IMR-90 (cell line): ENCODE measurements around the gene DIAPH1. TPM values are rescaled to one million over a fixed set of nuclear protein-coding genes. Genes with fewer than 3 reads are reported as not detected.

Source experiments
- ATAC-seq: fragments of 200-7000 bp; cut with Tn5 transposase; 2 replicates; pipeline ENCODE4 v1.9.1; 2020; ENCODE audit warnings: low read depth, mild to moderate bottlenecking, moderate library complexity
- BruUV-seq: library from RNA; stranded (reverse); fragments of 400-500 nt; replicated peaks from 2 replicates; lab custom pipeline; 2021; lab: Mats Ljungman, UMichigan
- CTCF ChIA-PET: fragments of 300-600 bp; formaldehyde crosslinking; extraction: SDS; loops from one replicate; lab custom pipeline; 2021; ENCODE audit warnings: antibody characterized with exemption; lab: Yijun Ruan, JAX
- POLR2A ChIA-PET: fragments of 300-600 bp; sonication (Branson Sonifier 250); formaldehyde crosslinking; loops from one replicate; lab custom pipeline; 2022; ENCODE audit warnings: antibody characterized with exemption; ENCODE audit not compliant: unreplicated experiment; lab: Charles Lee
- DNase-seq: peaks from one replicate; pipeline ENCODE4 v3.0.0; 2013
- H2AFZ ChIP-seq: replicated peaks from 2 replicates; pipeline ENCODE3; 2013; ENCODE audit warnings: low read length, mild to moderate bottlenecking; ENCODE audit not compliant: poor library complexity
- H2AK5ac ChIP-seq: 2 replicates; pipeline ENCODE4 v1.6.1; 2013; ENCODE audit warnings: low read depth, low read length, inconsistent platforms
- H2AK9ac ChIP-seq: replicated peaks from 2 replicates; pipeline ENCODE3; 2013; ENCODE audit warnings: mild to moderate bottlenecking, low read depth, low read length, moderate library complexity; ENCODE audit not compliant: poor library complexity
- H2BK120ac ChIP-seq: 2 replicates; pipeline ENCODE4 v1.6.1; 2013; ENCODE audit warnings: low read depth, low read length, inconsistent platforms
- H2BK15ac ChIP-seq: 3 replicates; pipeline ENCODE4 v1.6.1; 2013; ENCODE audit warnings: low read depth, low read length, inconsistent platforms
- H2BK20ac ChIP-seq: 2 replicates; pipeline ENCODE4 v1.6.1; 2013; ENCODE audit warnings: low read depth, mild to moderate bottlenecking, inconsistent platforms, low read length, moderate library complexity
- H2BK5ac ChIP-seq: 2 replicates; pipeline ENCODE4 v1.6.1; 2013; ENCODE audit warnings: mild to moderate bottlenecking, low read depth, low read length, inconsistent platforms; ENCODE audit not compliant: poor library complexity, severe bottlenecking
- H3K14ac ChIP-seq: replicated peaks from 2 replicates; pipeline ENCODE4 v1.6.1; 2013; ENCODE audit warnings: low read depth, low read length, inconsistent platforms
- H3K18ac ChIP-seq: 2 replicates; pipeline ENCODE4 v1.6.1; 2013; ENCODE audit warnings: low read depth, low read length, control low read depth
- H3K23ac ChIP-seq: 2 replicates; pipeline ENCODE4 v1.6.1; 2013; ENCODE audit warnings: low read depth, low read length, inconsistent platforms
- H3K27ac ChIP-seq: 2 replicates; pipeline ENCODE4 v1.5.1; 2013; ENCODE audit warnings: mild to moderate bottlenecking, control low read depth, low read length; ENCODE audit not compliant: insufficient read depth
- H3K27me3 ChIP-seq: 2 replicates; pipeline ENCODE4 v1.6.1; 2013; ENCODE audit warnings: low read length; ENCODE audit not compliant: control insufficient read depth, insufficient read depth
- H3K36me3 ChIP-seq: 2 replicates; pipeline ENCODE4 v1.6.1; 2013; ENCODE audit warnings: low read length, mixed read lengths; ENCODE audit not compliant: control insufficient read depth, insufficient read depth
- H3K4ac ChIP-seq: 2 replicates; pipeline ENCODE4 v1.6.1; 2013; ENCODE audit warnings: low read depth, low read length, inconsistent platforms
- H3K4me1 ChIP-seq: 2 replicates; pipeline ENCODE4 v1.6.1; 2013; ENCODE audit warnings: low read length, mixed read lengths; ENCODE audit not compliant: control insufficient read depth, insufficient read depth
- H3K4me2 ChIP-seq: 2 replicates; pipeline ENCODE4 v1.6.1; 2013; ENCODE audit warnings: low read depth, mild to moderate bottlenecking, control low read depth, low read length, moderate library complexity
- H3K4me3 ChIP-seq: 2 replicates; pipeline ENCODE4 v1.5.1; 2013; ENCODE audit warnings: low read depth, mild to moderate bottlenecking, control low read depth, low read length, moderate library complexity; ENCODE audit not compliant: insufficient read depth
- H3K56ac ChIP-seq: 2 replicates; pipeline ENCODE4 v1.6.1; 2013; ENCODE audit warnings: low read length, inconsistent platforms; ENCODE audit not compliant: insufficient read depth; ENCODE audit errors: extremely low read depth
- H3K79me1 ChIP-seq, 2 experiments: 2 replicates each; pipeline ENCODE4 v1.6.1; 2013; ENCODE audit warnings: low read length in 2 of 2, inconsistent platforms in 1 of 2, low read depth in 1 of 2
- H3K9ac ChIP-seq: 2 replicates; pipeline ENCODE4 v1.6.1; 2013; ENCODE audit warnings: low read depth, low read length, control low read depth
- H3K9me1 ChIP-seq: 2 replicates; pipeline ENCODE4 v1.6.1; 2013; ENCODE audit warnings: low read length, inconsistent platforms; ENCODE audit not compliant: insufficient read depth
- H3K9me3 ChIP-seq: 2 replicates; pipeline ENCODE4 v1.6.1; 2013; ENCODE audit warnings: low read length; ENCODE audit not compliant: control insufficient read depth, insufficient read depth
- H4K20me1 ChIP-seq: 2 replicates; pipeline ENCODE4 v1.6.1; 2013; ENCODE audit warnings: low read length, inconsistent platforms; ENCODE audit not compliant: insufficient read depth
- H4K5ac ChIP-seq: 2 replicates; pipeline ENCODE4 v1.6.1; 2013; ENCODE audit warnings: mild to moderate bottlenecking, low read depth, low read length, control low read depth
- H4K8ac ChIP-seq, 2 experiments: 2 replicates each; pipeline ENCODE4 v1.6.1; 2013; ENCODE audit warnings: low read depth in 2 of 2, low read length in 2 of 2, control low read depth in 1 of 2, inconsistent platforms in 1 of 2
- H4K91ac ChIP-seq: 2 replicates; pipeline ENCODE4 v1.6.1; 2013; ENCODE audit warnings: low read depth, low read length, inconsistent platforms; ENCODE audit not compliant: insufficient read depth
- BHLHE40 ChIP-seq: fragments of 150-350 bp; IDR thresholded peaks from 2 replicates; pipeline ENCODE4 v1.6.1; 2016; ENCODE audit warnings: mild to moderate bottlenecking, low read depth, low read length
- CEBPB ChIP-seq: IDR thresholded peaks from 2 replicates; pipeline ENCODE4 v1.6.1; 2012; ENCODE audit warnings: low read depth, low read length, improper control_type of control experiment
- CHD1 ChIP-seq: IDR thresholded peaks from 2 replicates; pipeline ENCODE4 v1.6.1; 2012; ENCODE audit warnings: low read depth, low read length, improper control_type of control experiment
- ELK1 ChIP-seq: fragments of 150-350 bp; IDR thresholded peaks from 2 replicates; pipeline ENCODE4 v1.6.1; 2016; ENCODE audit warnings: low read depth, mild to moderate bottlenecking, low read length, moderate library complexity, borderline replicate concordance
- FOS ChIP-seq: fragments of 150-350 bp; IDR thresholded peaks from 2 replicates; pipeline ENCODE4 v1.6.1; 2016; ENCODE audit warnings: low read depth, low read length
- MAFK ChIP-seq: IDR thresholded peaks from 2 replicates; pipeline ENCODE4 v1.6.1; 2012; ENCODE audit warnings: low read depth, low read length, improper control_type of control experiment
- MAZ ChIP-seq: IDR thresholded peaks from 2 replicates; pipeline ENCODE4 v1.6.1; 2012; ENCODE audit warnings: low read depth, mild to moderate bottlenecking, low read length, improper control_type of control experiment, moderate library complexity, borderline replicate concordance
- MXI1 ChIP-seq: IDR thresholded peaks from 2 replicates; pipeline ENCODE4 v1.6.1; 2012; ENCODE audit warnings: low read depth, mild to moderate bottlenecking, low read length, moderate library complexity, borderline replicate concordance
- NFE2L2 ChIP-seq: fragments of 150-350 bp; IDR thresholded peaks from 2 replicates; pipeline ENCODE4 v1.6.1; 2016; ENCODE audit warnings: low read depth, mild to moderate bottlenecking, low read length
- POLR2A ChIP-seq: IDR thresholded peaks from 2 replicates; pipeline ENCODE4 v1.6.1; 2012; ENCODE audit warnings: mild to moderate bottlenecking, low read depth, low read length
- RAD21 ChIP-seq: IDR thresholded peaks from 2 replicates; pipeline ENCODE4 v1.6.1; 2012; ENCODE audit warnings: low read length, improper control_type of control experiment
- RCOR1 ChIP-seq: IDR thresholded peaks from 2 replicates; pipeline ENCODE4 v1.6.1; 2012; ENCODE audit warnings: mild to moderate bottlenecking, low read length, improper control_type of control experiment; ENCODE audit not compliant: insufficient replicate concordance
- RFX5 ChIP-seq: IDR thresholded peaks from 2 replicates; pipeline ENCODE4 v1.8.0; 2012; ENCODE audit warnings: low read depth, mild to moderate bottlenecking, low read length, moderate library complexity
- SMC3 ChIP-seq: fragments of 150-350 bp; IDR thresholded peaks from 2 replicates; pipeline ENCODE4 v1.6.1; 2016; ENCODE audit warnings: low read depth, mild to moderate bottlenecking, antibody characterized with exemption, low read length, moderate library complexity
- WGBS, 2 experiments: methylation state at CpG; one replicate each; pipeline versions ENCODE4 v1.1.5 to v1.1.7; 2013; ENCODE audit warnings: missing lambda C conversion rate in 2 of 2; ENCODE audit not compliant: insufficient read length in 1 of 2; ENCODE audit errors: extremely low coverage in 2 of 2; 5-methylcytosine and 5-hydroxymethylcytosine counted together
- dilution Hi-C: fragments of 300-500 bp; cut with HindIII; formaldehyde crosslinking; loops from one replicate; pipeline ENCODE4 v1.14.3; 2018; ENCODE audit warnings: low sequenced_read_pairs; ENCODE audit not compliant: unreplicated experiment
- in situ Hi-C: fragments of 300-500 bp; cut with MboI; formaldehyde crosslinking; loops from 3 replicates; pipeline ENCODE4 v1.14.3; 2019; ENCODE audit warnings: low sequenced_read_pairs, inconsistent platforms, mixed read lengths
- intact Hi-C: fragments of 100-400 bp; cut with micrococcal nuclease; formaldehyde crosslinking; loops from 2 replicates; pipeline ENCODE4 v1.10.0; 2022
- polyA plus RNA-seq, 3 experiments: library from polyadenylated mRNA; depleted of rRNA; stranded (reverse); fragments of >200 nt; gene quantifications; 2 replicates each; pipeline ENCODE4 v1.2.3, GENCODE V29; 2012; ENCODE audit warnings: low replicate concordance in 1 of 3
- total RNA-seq: library from RNA; depleted of rRNA; stranded (reverse); fragments of >200 nt; gene quantifications from 2 replicates; pipeline ENCODE4 v1.2.3, GENCODE V29; 2012
- TF ChIP-seq, protein P1 (sequence below): fragments of 150-350 bp; IDR thresholded peaks from 2 replicates; pipeline ENCODE4 v1.6.1; 2017; ENCODE audit warnings: mild to moderate bottlenecking, antibody characterized with exemption, low read length, low read depth
- TF ChIP-seq, protein P2 (sequence below): conservative IDR thresholded peaks from 2 replicates; pipeline ENCODE4 v1.5.1; 2012; ENCODE audit warnings: mild to moderate bottlenecking, low read depth, low read length, improper control_type of control experiment

DIAPH1 gene
- total and polyA plus RNA-seq, 2 of the 4 experiments (the other 2 are of a cell fraction): 12.0 to 37.4 TPM

DNA sequence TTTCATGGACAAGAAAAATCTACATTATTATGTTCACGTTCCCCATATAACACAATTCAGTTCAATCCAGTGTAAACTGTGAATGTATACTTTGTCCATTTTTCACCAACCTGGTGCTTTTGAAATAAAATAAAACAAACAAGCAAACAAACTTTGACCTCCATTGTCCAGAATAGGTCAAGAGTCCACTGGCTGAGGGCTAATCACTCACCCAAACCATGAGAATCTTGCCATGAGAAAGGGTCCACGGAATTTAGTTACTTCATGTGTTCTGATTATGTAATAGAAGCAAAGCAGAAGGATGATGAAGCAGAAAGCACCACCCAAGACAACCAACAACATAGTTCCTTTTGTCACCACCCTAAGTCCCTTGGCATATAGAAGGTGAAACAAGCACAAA lies 28.7 kb downstream of the DIAPH1 start:
- Histone ChIP-seq H3K27me3 (no peaks in the 10 kb centered on the region), H4K8ac (no peak overlapping the region), H3K4me2 (no peak overlapping the region), H3K9ac (no peak overlapping the region), H2BK5ac (no peak overlapping the region), H3K27ac (no peak overlapping the region), H2BK15ac (no peak overlapping the region), H3K9me1 (no peaks in the 10 kb centered on the region), H3K36me3 (peaks cover 2% of the 10 kb centered on the region; the same call in 1 of the 2 replicates), H2AK9ac (no peak overlapping the region), H3K4me1 (no peaks in the 10 kb centered on the region), H4K5ac (no peak overlapping the region), H3K4me3 (no peak overlapping the region), H3K4ac (no peak overlapping the region), H3K18ac (no peak overlapping the region), H3K9me3 (no peaks in the 10 kb centered on the region), H3K79me1 (peaks cover 26 to 34% of the 10 kb centered on the region in 2 experiments), H3K56ac (no peak overlapping the region), H3K23ac (no peak overlapping the region), H4K20me1 (no peaks in the 10 kb centered on the region), H2BK120ac (no peak overlapping the region), H2AK5ac (no peak overlapping the region), H2AFZ (no peak overlapping the region), H3K14ac (no peak overlapping the region), H4K91ac (no peak overlapping the region), H2BK20ac (no peak overlapping the region)
- dilution Hi-C loops (no loop called here), intact Hi-C loops (no loop called here), in situ Hi-C loops (loop anchor here (5.0 to 25.0 kb wide), 2 partner anchors 37 to 903 kb away; partner anchors contain the start of genes HARS1 and HARS2)
- no CpG with 5 or more reads among the region's 2 CpGs for WGBS, 2 experiments
- ChIA-PET CTCF (interaction anchor here (0.5 to 0.6 kb wide), 2 partner anchors 29 to 51 kb away, joined by 3 read pairs; partner anchors contain the start of gene DIAPH1), POLR2A (no interaction called here)
- DNase-seq (no peak), ATAC-seq (no peak)
- TF ChIP-seq MAFK: no peak
- TF ChIP-seq SMC3: no peak
- no peak for TF ChIP-seq POLR2A
- TF ChIP-seq RCOR1: no peak
- no peak for TF ChIP-seq FOS
- TF ChIP-seq, protein P1, sequence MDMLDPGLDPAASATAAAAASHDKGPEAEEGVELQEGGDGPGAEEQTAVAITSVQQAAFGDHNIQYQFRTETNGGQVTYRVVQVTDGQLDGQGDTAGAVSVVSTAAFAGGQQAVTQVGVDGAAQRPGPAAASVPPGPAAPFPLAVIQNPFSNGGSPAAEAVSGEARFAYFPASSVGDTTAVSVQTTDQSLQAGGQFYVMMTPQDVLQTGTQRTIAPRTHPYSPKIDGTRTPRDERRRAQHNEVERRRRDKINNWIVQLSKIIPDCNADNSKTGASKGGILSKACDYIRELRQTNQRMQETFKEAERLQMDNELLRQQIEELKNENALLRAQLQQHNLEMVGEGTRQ: no peak
- no peak for TF ChIP-seq BHLHE40
- TF ChIP-seq MAZ: no peak
- TF ChIP-seq, protein P2, sequence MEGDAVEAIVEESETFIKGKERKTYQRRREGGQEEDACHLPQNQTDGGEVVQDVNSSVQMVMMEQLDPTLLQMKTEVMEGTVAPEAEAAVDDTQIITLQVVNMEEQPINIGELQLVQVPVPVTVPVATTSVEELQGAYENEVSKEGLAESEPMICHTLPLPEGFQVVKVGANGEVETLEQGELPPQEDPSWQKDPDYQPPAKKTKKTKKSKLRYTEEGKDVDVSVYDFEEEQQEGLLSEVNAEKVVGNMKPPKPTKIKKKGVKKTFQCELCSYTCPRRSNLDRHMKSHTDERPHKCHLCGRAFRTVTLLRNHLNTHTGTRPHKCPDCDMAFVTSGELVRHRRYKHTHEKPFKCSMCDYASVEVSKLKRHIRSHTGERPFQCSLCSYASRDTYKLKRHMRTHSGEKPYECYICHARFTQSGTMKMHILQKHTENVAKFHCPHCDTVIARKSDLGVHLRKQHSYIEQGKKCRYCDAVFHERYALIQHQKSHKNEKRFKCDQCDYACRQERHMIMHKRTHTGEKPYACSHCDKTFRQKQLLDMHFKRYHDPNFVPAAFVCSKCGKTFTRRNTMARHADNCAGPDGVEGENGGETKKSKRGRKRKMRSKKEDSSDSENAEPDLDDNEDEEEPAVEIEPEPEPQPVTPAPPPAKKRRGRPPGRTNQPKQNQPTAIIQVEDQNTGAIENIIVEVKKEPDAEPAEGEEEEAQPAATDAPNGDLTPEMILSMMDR: no peak
- no peak for TF ChIP-seq CEBPB
- TF ChIP-seq NFE2L2: no peak
- no peak for TF ChIP-seq RAD21
- no peak for TF ChIP-seq ELK1
- no peak for TF ChIP-seq RFX5
- TF ChIP-seq MXI1: no peak
- TF ChIP-seq CHD1: no peak
- BruUV-seq: no TSS peak
